ENCODE data around the gene AOPEP.

- TF ChIP-seq CTCF (IDR thresholded peaks at IDR 0.05) (no peak), POLR2A (IDR thresholded peaks at IDR 0.05) (no peak)
Measured at GRCh38 chr9:94881454-94881853, 155.0 kb downstream of the AOPEP start.

All from thyroid gland (tissue), 4 donors.